GM13976 (cell line): ENCODE data around the gene KLHL3.

ENCODE experiments used
- DNase-seq: peaks from one replicate; pipeline ENCODE4 v3.0.0; 2012; ENCODE audit warnings: low spot score
- CTCF ChIP-seq: IDR thresholded peaks from 2 replicates; pipeline ENCODE4 v1.5.1; 2012; ENCODE audit warnings: borderline replicate concordance, mild to moderate bottlenecking; ENCODE audit not compliant: insufficient read depth; ENCODE audit errors: extremely low read depth, missing control alignments, control extremely low read depth
- in situ Hi-C: fragments of 300-500 bp; cut with MboI; formaldehyde crosslinking; loops from one replicate; pipeline ENCODE4 v1.12.0; 2022; ENCODE audit warnings: low sequenced_read_pairs, mixed read lengths, inconsistent platforms; ENCODE audit not compliant: unreplicated experiment

Gene KLHL3

GRCh38 chr5:137636099-137636498, 99.8 kb downstream of the KLHL3 start:
- in situ Hi-C loops: no loop called here
- TF ChIP-seq CTCF: no peak
- DNase-seq: no peak

GRCh38 chr5:137635521-137635921, 100.4 kb downstream of the KLHL3 start:
- in situ Hi-C loops: no loop called here
- no peak for TF ChIP-seq CTCF
- no peak for DNase-seq

GRCh38 chr5:137633896-137634295, 102.0 kb downstream of the KLHL3 start:
- no peak for DNase-seq
- in situ Hi-C loops: no loop called here
- no peak for TF ChIP-seq CTCF

- in situ Hi-C loops: no loop called here
- no peak for TF ChIP-seq CTCF
- DNase-seq: no peak
These were observed 103.2 kb downstream of the KLHL3 start for GRCh38 chr5:137632716-137633115.

GRCh38 chr5:137631453-137631852, 104.4 kb downstream of the KLHL3 start:
- in situ Hi-C loops: no loop called here

GRCh38 chr5:137630972-137631370, 104.9 kb downstream of the KLHL3 start:
- in situ Hi-C loops: no loop called here

More at GRCh38 chr5:137631453-137631852, 104.4 kb downstream of the KLHL3 start:
- no peak for TF ChIP-seq CTCF
- no peak for DNase-seq

More at GRCh38 chr5:137630972-137631370, 104.9 kb downstream of the KLHL3 start:
- no peak for TF ChIP-seq CTCF
- DNase-seq: no peak
